RCC 7860 (cell line): ENCODE measurements around the gene PKDCC.
"Not testable (repeated sequence)": the region's sequence is repeated elsewhere in the genome, so short reads cannot be mapped to it uniquely, and the experiment has no call there.

Source experiments
- DNase-seq: peaks from one replicate; pipeline ENCODE4 v3.0.0-alpha.2; 2015; ENCODE audit warnings: low spot score
- FAIRE-seq: peaks from 2 replicates; lab custom pipeline; 2012; peaks lifted over from hg19 to GRCh38; lab: Jason Lieb, UNC

PKDCC gene

DNA sequence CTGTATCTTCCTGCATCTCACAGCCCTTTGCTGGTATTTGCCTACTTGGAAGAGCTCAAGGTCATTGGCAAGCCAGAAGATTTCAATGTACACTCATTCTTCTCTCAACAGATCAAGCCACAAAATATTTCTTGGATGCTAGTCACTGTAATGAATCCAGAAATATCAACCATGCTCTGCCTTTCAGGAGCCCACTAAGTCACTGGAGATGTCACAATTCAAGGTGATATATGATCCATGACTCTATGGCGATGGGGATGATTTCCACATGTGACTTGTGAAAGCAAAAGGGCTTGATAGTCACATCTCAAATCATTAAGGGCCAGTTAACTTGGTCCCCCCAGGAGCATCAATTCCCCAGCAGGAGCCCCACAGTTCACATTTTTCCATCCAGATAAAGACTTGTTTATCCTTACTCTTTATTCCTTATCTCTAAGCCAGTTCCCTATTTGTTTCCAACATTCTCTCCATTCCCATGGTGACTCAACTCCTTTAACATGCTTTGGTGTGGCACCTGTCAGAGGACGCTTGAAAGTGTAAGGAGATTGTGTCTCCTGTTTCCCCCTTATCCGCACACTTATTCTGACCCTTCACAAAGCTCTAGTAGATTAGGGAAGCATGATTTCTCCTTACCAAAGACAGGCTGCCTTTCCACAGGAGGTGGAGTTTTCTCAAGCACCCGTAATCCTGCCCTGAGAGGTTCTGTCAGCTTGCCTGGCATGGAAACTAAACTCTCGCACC lies 15.8 kb downstream of the PKDCC start:
- DNase-seq, result no peak
- FAIRE-seq, result no peak

DNA sequence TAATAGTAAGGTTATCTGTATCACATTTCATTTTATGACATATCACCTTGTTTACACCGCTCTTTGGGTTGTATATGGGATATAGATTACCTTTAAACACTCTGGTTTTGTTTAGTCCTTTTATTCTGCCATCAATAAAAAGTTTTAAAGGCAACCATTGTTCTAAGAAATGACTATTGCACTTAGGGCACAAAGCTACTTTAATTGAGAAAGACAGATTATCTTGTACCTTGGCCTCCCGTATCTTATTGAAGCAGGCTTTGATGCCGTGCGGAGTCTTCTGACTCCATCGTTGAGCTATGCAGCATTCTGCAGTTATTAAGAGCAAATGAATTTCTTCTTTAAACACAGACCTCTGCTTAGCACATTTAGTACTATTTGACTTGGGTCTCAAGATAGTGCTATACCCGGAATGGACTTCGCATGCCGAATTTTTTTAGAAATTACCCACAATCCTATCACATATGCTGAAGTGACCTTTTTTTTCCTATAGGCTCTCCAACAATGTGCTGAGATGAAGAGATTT lies 16.7 kb downstream of the PKDCC start:
- DNase-seq (no peak), FAIRE-seq (no peak)

DNA sequence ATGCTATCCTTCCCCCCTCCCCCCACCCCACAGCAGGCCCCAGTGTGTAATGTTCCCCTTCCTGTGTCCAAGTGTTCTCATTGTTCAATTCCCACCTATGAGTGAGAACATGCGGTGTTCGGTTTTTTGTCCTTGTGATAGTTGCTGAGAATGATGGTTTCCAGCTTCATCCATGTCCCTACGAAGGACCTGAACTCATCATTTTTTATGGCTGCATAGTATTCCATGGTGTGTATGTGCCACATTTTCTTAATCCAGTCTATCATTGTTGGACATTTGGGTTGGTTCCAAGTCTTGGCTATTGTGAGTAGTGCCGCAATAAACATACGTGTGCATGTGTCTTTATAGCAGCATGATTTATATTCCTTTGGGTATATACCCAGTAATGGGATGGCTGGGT lies 17.9 kb downstream of the PKDCC start:
- not testable (repeated sequence) for FAIRE-seq, DNase-seq

- FAIRE-seq, DNase-seq: not testable (repeated sequence)
Measured at GRCh38 chr2:42067001-42067400, 19.2 kb downstream of the PKDCC start.

DNA sequence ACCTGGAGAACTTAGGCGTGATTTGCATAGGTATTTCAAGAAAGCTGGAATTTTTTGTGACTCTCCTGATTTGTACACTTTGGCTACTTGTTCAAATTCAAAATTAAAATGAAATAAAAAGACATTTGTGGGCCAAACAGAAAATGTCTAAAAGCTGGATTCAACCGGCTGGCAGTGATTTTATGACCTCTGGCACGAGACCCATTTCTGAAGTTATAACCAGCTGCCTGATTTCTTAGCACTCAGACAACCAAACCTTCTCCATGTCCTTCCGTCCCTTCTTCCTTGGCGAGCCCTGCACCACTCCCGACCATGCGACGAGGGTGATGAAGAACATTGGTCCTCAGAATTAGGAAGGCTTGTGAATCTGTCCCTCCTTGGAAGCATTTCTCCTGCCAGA lies 19.7 kb downstream of the PKDCC start:
- DNase-seq (no peak), FAIRE-seq (no peak)

DNA sequence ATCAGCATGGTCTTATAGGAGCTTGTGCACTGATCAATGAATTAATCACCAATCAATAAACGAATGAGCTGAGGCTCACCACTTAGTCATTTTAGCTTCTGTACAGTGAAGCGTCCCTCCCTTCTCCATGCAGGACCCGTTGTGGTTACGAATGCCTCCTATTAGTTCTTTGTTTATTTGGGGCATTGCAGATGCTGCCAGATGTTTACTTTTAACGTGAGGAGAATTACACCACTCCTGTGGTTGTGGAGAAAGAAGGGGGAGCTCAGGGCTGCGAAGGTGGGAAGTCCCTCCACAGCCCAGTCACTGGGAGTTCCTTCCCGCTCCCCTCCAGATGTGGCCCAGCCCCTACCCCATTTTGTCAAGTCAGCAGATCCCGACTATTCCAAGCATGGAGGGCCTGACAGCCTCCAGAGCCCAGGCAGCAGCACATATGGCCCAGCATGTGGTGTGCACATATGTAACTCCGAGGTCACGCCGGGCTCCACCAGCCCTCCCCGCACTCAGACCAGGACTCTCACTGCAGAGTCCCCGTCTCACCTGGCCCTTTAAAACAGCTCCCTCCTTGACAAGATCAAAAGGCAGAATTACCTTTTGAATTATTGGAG lies 20.9 kb downstream of the PKDCC start:
- FAIRE-seq, result no peak
- no peak for DNase-seq

DNA sequence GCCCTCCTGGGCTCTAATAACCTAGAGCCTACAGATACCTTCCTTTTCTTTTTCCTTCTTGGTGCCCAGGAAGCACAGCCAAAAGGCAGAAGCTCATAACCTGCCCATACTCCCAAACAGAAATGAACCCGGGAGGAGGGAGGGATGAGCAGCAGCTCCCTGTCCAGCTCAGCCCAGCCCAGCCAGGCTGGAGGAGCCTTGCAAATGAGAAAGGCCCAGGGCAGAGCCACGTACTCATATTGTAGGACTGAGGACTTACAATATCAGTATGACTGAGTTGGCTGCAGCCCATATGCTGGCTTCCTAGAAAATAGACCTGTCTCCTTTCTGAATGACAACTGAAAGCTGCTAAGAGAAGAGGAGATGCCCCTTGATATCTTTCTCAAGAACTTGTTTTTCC lies 21.7 kb downstream of the PKDCC start:
- DNase-seq, result no peak
- FAIRE-seq, result no peak

- FAIRE-seq, result peak; percentile 15
Measured at GRCh38 chr2:42071791-42072190, 24.0 kb downstream of the PKDCC start.

GRCh38 chr2:42072349-42073118 lies 24.7 kb downstream of the PKDCC start:
- FAIRE-seq, result no peak
- no peak for DNase-seq

More at GRCh38 chr2:42071791-42072190, 24.0 kb downstream of the PKDCC start:
- DNase-seq, result no peak

- FAIRE-seq, result no peak
Measured at GRCh38 chr2:42073739-42074503, 26.1 kb downstream of the PKDCC start.

GRCh38 chr2:42074661-42075060 lies 26.8 kb downstream of the PKDCC start:
- FAIRE-seq (no peak), DNase-seq (no peak)

More at GRCh38 chr2:42073739-42074503, 26.1 kb downstream of the PKDCC start:
- DNase-seq, result no peak

- no peak for FAIRE-seq
Measured at GRCh38 chr2:42076357-42077225, 28.8 kb downstream of the PKDCC start.

DNA sequence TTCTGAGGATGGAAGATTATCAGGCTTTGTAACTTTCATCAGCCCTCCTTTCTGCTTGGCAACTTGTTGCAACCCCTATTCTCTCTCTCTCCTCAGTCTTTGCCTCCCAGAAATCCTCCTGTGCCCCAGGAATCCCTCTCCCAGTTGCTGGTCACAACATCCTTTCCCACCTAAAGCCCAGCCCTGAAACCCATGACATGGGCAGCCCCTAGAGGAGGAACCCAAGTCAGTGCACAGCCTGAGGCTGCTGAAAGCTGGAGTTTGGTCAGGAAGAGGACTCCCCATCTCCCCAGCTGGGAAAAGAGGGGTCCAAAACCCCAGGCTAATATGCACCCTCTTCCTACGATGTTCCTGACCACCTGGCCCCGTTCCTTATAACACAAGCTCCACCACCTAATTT lies 29.5 kb downstream of the PKDCC start:
- no peak for DNase-seq
- FAIRE-seq, result no peak

More at GRCh38 chr2:42076357-42077225, 28.8 kb downstream of the PKDCC start:
- DNase-seq, result no peak

DNA sequence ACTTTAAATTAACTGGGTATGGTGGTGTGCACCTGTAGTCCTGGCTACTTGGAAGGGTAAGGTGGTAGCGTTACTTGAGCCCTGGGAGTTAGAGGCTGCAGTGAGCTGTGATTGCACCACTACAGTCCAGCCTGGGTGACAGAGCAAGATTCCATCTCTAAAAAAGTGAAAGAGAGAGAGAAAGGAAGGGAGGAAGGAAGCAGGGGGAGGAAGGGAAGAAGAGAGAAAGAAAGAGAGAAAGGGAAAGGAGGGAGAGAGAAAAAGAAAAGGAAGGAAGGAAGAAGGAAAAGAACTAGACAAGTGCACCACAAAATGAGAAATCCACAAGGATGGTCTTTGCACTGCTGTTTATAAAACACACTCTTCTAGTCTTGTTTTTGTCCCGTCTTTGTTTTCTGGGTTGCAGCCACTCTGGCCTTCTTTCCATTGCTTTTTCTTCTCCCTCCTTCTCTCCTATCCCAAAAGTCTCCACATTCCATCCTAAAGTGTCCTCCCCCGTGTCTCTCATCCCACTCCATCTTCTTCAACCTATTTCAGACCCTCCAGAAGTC lies 32.0 kb downstream of the PKDCC start:
- FAIRE-seq (no peak), DNase-seq (no peak)

DNA sequence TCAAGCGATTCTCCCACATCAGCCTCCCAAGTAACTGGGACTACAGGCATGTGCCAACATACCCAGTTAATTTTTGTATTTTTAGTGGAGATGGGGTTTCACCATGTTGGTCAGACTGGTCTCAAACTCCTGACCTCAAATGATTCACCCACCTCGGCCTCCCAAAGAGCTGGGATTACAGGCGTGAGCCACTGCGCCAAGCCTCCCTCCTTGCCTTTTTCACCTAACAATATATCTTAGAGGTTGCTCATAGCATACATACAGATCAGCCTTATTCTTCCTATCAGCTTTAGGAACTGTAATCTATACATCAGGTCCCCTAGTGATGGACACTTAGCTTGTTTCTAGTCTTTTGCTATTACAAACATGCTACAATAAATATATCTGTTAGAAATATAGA lies 33.3 kb downstream of the PKDCC start:
- not testable (repeated sequence) for DNase-seq, FAIRE-seq

- DNase-seq (no peak), FAIRE-seq (no peak)
Measured at GRCh38 chr2:42082016-42082415, 34.2 kb downstream of the PKDCC start.

DNA sequence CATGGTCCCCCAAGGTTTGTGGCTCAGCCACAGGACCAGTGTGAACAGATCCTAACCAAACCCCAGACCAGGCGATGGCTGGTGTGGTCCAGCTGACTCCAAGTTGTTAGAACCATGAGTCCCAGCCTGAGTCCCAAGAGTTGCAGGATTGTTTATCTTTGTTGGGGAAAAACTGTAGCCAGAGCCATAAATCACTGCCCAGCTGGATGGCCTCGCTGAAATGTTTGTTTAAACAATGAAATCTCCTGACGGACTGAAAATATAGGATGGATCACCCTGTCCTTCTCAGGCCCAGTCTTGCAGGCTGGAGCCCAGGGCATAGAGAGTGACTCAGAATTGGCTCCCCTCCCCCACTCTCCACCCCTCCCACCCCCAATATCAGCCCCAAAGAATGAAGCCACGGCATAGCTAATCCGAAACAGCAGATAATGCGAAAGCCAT lies 36.4 kb downstream of the PKDCC start:
- FAIRE-seq, result no peak

GRCh38 chr2:42085070-42085469 lies 37.2 kb downstream of the PKDCC start:
- DNase-seq, FAIRE-seq: not testable (repeated sequence)

More for the DNA sequence above, 36.4 kb downstream of the PKDCC start:
- no peak for DNase-seq
